Ascending aorta (tissue), 2 donors: ENCODE results near the gene RGS3. TPM values are rescaled to one million over a fixed set of nuclear protein-coding genes. Genes with fewer than 3 reads are reported as not detected.

Source experiments
- DNase-seq, 2 donors: peaks; one replicate each; pipeline ENCODE4 v3.0.0-alpha.2; 2019; ENCODE audit warnings: low spot score in 2 of 2
- H3K27ac ChIP-seq, 2 donors: fragments of 200-600 bp; sonication (generic); one replicate each; pipeline ENCODE4 v1.5.1; 2016 to 2017; ENCODE audit warnings: mild to moderate bottlenecking in 1 of 2
- H3K27me3 ChIP-seq: fragments of 200-600 bp; sonication (generic); one replicate; pipeline ENCODE4 v1.5.1; 2017
- H3K36me3 ChIP-seq, 2 donors: fragments of 200-600 bp; sonication (generic); one replicate each; pipeline ENCODE4 v1.5.1; 2016
- H3K4me1 ChIP-seq, 2 donors: fragments of 200-600 bp; sonication (generic); one replicate each; pipeline ENCODE4 v1.5.1; 2016 to 2017; ENCODE audit warnings: mild to moderate bottlenecking in 1 of 2
- H3K4me3 ChIP-seq, 2 donors: fragments of 200-600 bp; sonication (generic); one replicate each; pipeline ENCODE4 v1.5.1; 2016 to 2017; ENCODE audit warnings: mild to moderate bottlenecking in 1 of 2
- H3K9me3 ChIP-seq, 2 donors: fragments of 200-600 bp; sonication (generic); one replicate each; pipeline ENCODE4 v1.5.1; 2016
- CTCF ChIP-seq, 3 experiments: fragments of 200-600 bp in 2 of 3; fragments of 450-650 bp in 1 of 3; sonication (generic) in 2 of 3; IDR thresholded peaks; one replicate each; pipeline ENCODE4 v1.5.1; 2016 to 2019; ENCODE audit warnings: antibody characterized with exemption in 3 of 3, mild to moderate bottlenecking in 1 of 3, moderate library complexity in 1 of 3
- intact Hi-C: fragments of 100-400 bp; cut with DNase I; formaldehyde crosslinking; loops from one replicate; pipeline ENCODE4 v1.15.1; 2023
- total RNA-seq: library from RNA; depleted of rRNA; stranded (reverse); fragments of >200 nt; gene quantifications from one replicate; pipeline ENCODE4 v1.1.0, GENCODE V29; 2016

Gene RGS3
- total RNA-seq, 1 donor from 2014 or later = 125 TPM

GRCh38 chr9:113632776-113633590 lies 169.5 kb downstream of the RGS3 start:
- Histone ChIP-seq H3K4me3 (no peak overlapping the region), H3K36me3 (no peaks in the 10 kb centered on the region), H3K9me3 (no peaks in the 10 kb centered on the region), H3K27ac (no peak overlapping the region), H3K27me3 (no peaks in the 10 kb centered on the region), H3K4me1 (peaks cover 0 to 5% of the 10 kb centered on the region in 2 donors)
- TF ChIP-seq CTCF (IDR thresholded peaks at IDR 0.05) = no peak
- intact Hi-C loops = no loop called here
- DNase-seq = peak in 1 of 2 donors; percentile 52

DNA sequence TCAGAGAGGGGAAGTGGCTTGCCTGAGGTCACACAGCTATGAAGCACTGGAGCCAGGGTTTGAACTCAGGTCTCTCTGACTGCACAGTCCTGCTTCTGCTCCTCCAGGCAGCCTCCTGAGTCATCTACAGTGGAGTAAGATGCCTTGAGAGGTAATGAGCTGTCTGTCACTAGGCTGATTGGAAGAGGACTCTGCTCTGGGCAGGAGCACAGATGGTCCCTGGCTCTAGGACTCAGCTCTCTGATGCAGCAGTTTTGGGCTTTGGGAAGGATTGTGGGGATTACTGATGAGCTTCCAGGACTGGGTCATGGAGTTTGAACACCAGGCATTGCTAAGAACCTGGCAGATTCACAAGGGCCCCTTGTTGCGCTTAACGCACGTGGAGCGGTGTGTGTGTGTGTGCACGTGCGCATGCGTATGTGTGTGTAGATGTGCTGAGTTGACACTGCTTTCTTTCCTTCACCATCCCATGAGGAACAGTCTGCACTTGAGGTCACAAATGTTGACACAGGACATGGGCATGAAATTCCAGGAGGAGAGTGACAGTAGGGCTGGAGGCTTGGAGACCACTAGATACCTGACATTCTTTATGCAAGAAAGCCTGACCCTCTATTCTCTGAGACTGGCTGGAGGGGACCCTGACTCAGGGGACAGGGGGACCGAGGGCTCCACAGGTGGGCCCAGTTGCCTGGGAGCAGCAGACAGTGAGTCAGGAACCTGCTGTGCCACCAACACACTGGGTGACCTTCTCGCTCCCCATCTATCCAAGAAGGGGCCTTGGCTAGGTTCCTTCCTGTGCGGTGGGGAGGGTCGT lies 170.5 kb downstream of the RGS3 start:
- no peak overlapping the region for H3K4me3 ChIP-seq
- no peak overlapping the region for H3K27ac ChIP-seq
- H3K36me3 ChIP-seq = no peaks in the 10 kb centered on the region
- no peaks in the 10 kb centered on the region for H3K9me3 ChIP-seq
- peak in 1 of 2 donors; percentile 54 for DNase-seq
- H3K4me1 ChIP-seq = peaks cover 0 to 5% of the 10 kb centered on the region in 2 donors
- intact Hi-C loops = no loop called here
- no peak for TF ChIP-seq CTCF (IDR thresholded peaks at IDR 0.05)
- H3K27me3 ChIP-seq = no peaks in the 10 kb centered on the region

DNA sequence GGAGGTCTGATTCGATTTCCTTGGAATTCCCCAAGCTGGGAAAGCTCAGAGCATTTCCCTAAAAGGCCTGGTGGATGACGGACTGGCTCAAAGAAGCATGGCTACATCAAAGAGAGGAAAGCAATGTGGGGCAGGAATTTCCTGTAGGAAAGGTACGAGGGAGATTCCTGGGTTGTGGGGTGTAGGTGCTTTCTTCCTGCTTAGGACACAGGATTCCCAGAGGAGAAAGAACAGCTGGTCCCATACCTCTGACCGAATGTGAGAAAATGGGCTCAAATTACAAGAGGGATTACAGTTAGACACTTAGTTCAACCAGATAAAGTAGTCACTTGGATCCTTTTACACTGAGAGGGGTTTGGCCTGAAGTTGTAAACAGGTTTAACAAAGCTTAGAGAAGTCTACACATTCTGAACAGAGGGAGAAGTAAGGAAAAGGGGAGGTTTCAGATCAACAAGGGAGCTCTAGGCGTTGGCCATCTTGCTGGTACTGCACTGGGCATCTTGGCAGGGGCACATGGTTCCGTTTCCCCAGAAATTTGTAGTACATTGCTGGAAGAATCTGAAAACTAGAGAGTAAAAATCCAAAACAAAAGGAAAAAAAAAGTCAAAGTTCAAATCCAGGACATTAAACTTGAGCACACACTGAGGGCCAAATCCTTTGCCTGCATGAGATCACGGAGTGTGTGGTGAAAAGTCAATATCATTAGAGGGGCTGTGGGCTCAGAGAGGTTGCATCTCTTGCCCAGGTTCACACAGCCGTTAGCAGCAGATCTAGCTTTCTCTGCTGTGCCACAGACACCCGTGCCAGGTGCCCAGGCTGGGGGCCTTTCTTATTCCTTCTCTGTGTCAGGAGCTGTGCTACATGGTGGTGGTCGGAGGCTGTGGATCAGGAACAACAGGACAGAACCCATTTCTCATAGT lies 171.3 kb downstream of the RGS3 start:
- no peak overlapping the region for H3K27ac ChIP-seq
- no peak for TF ChIP-seq CTCF (IDR thresholded peaks at IDR 0.05)
- H3K4me1 ChIP-seq = peaks cover 0 to 5% of the 10 kb centered on the region in 2 donors
- intact Hi-C loops = no loop called here
- H3K4me3 ChIP-seq = no peak overlapping the region
- H3K9me3 ChIP-seq = no peaks in the 10 kb centered on the region
- no peaks in the 10 kb centered on the region for H3K36me3 ChIP-seq
- DNase-seq = peak in 1 of 2 donors; percentile 50
- H3K27me3 ChIP-seq = no peaks in the 10 kb centered on the region

- intact Hi-C loops = no loop called here
Observed at GRCh38 chr9:113635586-113635985, 172.1 kb downstream of the RGS3 start.

More at GRCh38 chr9:113635586-113635985, 172.1 kb downstream of the RGS3 start:
- Histone ChIP-seq H3K4me1 (peaks cover 0 to 5% of the 10 kb centered on the region in 2 donors), H3K27me3 (no peaks in the 10 kb centered on the region), H3K9me3 (no peaks in the 10 kb centered on the region), H3K4me3 (no peak overlapping the region), H3K27ac (no peak overlapping the region), H3K36me3 (no peaks in the 10 kb centered on the region)
- TF ChIP-seq CTCF (IDR thresholded peaks at IDR 0.05) = no peak
- DNase-seq = no peak
